Breast epithelium (tissue), 4 donors: ENCODE data around the gene STARD10. TPM values are rescaled to one million over a fixed set of nuclear protein-coding genes. Genes with fewer than 3 reads are reported as not detected.

ENCODE experiments used
- DNase-seq, 2 donors: peaks; one replicate each; pipeline ENCODE4 v3.0.0-alpha.2; 2019; ENCODE audit warnings: low spot score in 2 of 2
- H3K27ac ChIP-seq, 2 donors: fragments of 200-600 bp; sonication (generic) in 1 of 2; one replicate each; pipeline ENCODE4 v1.5.1; 2016 to 2019; ENCODE audit warnings: mild to moderate bottlenecking in 1 of 2
- H3K27me3 ChIP-seq, 2 donors: fragments of 200-600 bp; sonication (generic) in 1 of 2; one replicate each; pipeline versions ENCODE4 v1.5.1 to v1.6.0; 2017 to 2019; ENCODE audit warnings: control low read depth in 1 of 2, mild to moderate bottlenecking in 1 of 2
- H3K36me3 ChIP-seq: fragments of 200-600 bp; one replicate; pipeline ENCODE4 v1.5.1; 2019
- H3K4me1 ChIP-seq, 2 donors: fragments of 200-600 bp; sonication (generic); one replicate each; pipeline ENCODE4 v1.5.1; 2016 to 2019; ENCODE audit warnings: control low read depth in 1 of 2
- H3K4me3 ChIP-seq, 3 donors: fragments of 200-600 bp; sonication (generic); 1 replicate in 2 of 3; 2 replicates in 1 of 3; pipeline ENCODE4 v1.5.1; 2016 to 2019; ENCODE audit warnings: mild to moderate bottlenecking in 3 of 3, moderate library complexity in 2 of 3
- H3K9me3 ChIP-seq, 2 donors: fragments of 200-600 bp; sonication (generic) in 1 of 2; one replicate each; pipeline ENCODE4 v1.5.1; 2016 to 2019; ENCODE audit warnings: control low read depth in 1 of 2
- CTCF ChIP-seq, 3 donors: fragments of 450-650 bp; IDR thresholded peaks; one replicate each; pipeline ENCODE4 v1.5.1; 2016 to 2017; ENCODE audit warnings: antibody characterized with exemption in 3 of 3, mild to moderate bottlenecking in 3 of 3, moderate library complexity in 3 of 3
- POLR2A ChIP-seq: fragments of 450-650 bp; IDR thresholded peaks from one replicate; pipeline ENCODE4 v1.6.1; 2016; ENCODE audit warnings: antibody characterized with exemption, mild to moderate bottlenecking, moderate library complexity
- POLR2AphosphoS5 ChIP-seq, 3 donors: sonication (generic); formaldehyde crosslinking; IDR thresholded peaks; one replicate each; pipeline ENCODE4 v1.6.1; 2017; ENCODE audit warnings: antibody characterized with exemption in 3 of 3
- intact Hi-C: fragments of 100-400 bp; cut with DNase I; formaldehyde crosslinking; loops from one replicate; pipeline ENCODE4 v1.15.1; 2023; ENCODE audit warnings: low total_unique reads
- total RNA-seq, 3 donors: library from RNA; depleted of rRNA; stranded (reverse); fragments of >200 nt; gene quantifications; one replicate each; pipeline ENCODE4 v1.1.0, GENCODE V29; 2016

Gene STARD10
- total RNA-seq, 3 donors from 2014 or later: 20.6 to 117 (median 93.7) TPM

- Histone ChIP-seq H3K4me3 (no peak overlapping the region), H3K27ac (no peak overlapping the region), H3K4me1 (no peaks in the 10 kb centered on the region), H3K27me3 (no peaks in the 10 kb centered on the region), H3K36me3 (no peaks in the 10 kb centered on the region), H3K9me3 (no peaks in the 10 kb centered on the region)
- TF ChIP-seq POLR2A: no peak
- TF ChIP-seq CTCF (IDR thresholded peaks at IDR 0.05): no peak
- TF ChIP-seq POLR2AphosphoS5 (IDR thresholded peaks at IDR 0.05): no peak
- DNase-seq: no peak
- intact Hi-C loops: no loop called here
These were observed 38.0 kb downstream of the STARD10 start for GRCh38 chr11:72755713-72756285.

GRCh38 chr11:72754544-72755155 is 39.2 kb downstream of the STARD10 start:
- no peak overlapping the region for H3K27ac ChIP-seq
- TF ChIP-seq POLR2AphosphoS5 (IDR thresholded peaks at IDR 0.05): no peak
- no peak for TF ChIP-seq POLR2A
- no peak for TF ChIP-seq CTCF (IDR thresholded peaks at IDR 0.05)
- intact Hi-C loops: no loop called here

GRCh38 chr11:72754149-72754543 is 39.7 kb downstream of the STARD10 start:
- Histone ChIP-seq H3K9me3 (no peaks in the 10 kb centered on the region), H3K27me3 (no peaks in the 10 kb centered on the region), H3K4me1 (no peaks in the 10 kb centered on the region), H3K27ac (no peak overlapping the region), H3K4me3 (no peak overlapping the region), H3K36me3 (no peaks in the 10 kb centered on the region)
- intact Hi-C loops: no loop called here
- no peak for TF ChIP-seq CTCF (IDR thresholded peaks at IDR 0.05)
- TF ChIP-seq POLR2AphosphoS5 (IDR thresholded peaks at IDR 0.05): no peak
- no peak for DNase-seq

More at GRCh38 chr11:72754544-72755155, 39.2 kb downstream of the STARD10 start:
- no peak overlapping the region for H3K4me3 ChIP-seq
- no peaks in the 10 kb centered on the region for H3K36me3 ChIP-seq
- no peaks in the 10 kb centered on the region for H3K9me3 ChIP-seq
- no peaks in the 10 kb centered on the region for H3K4me1 ChIP-seq
- DNase-seq: no peak
- H3K27me3 ChIP-seq: no peaks in the 10 kb centered on the region

- no peaks in the 10 kb centered on the region for H3K9me3 ChIP-seq
- no peaks in the 10 kb centered on the region for H3K27me3 ChIP-seq
- TF ChIP-seq POLR2A (no peak), CTCF (IDR thresholded peaks at IDR 0.05) (no peak), POLR2AphosphoS5 (IDR thresholded peaks at IDR 0.05) (no peak)
- H3K4me3 ChIP-seq: no peak overlapping the region
- DNase-seq: no peak
- H3K27ac ChIP-seq: peak overlapping the region in 1 of 2 donors; percentile 34
- intact Hi-C loops: no loop called here
- no peaks in the 10 kb centered on the region for H3K4me1 ChIP-seq
- no peaks in the 10 kb centered on the region for H3K36me3 ChIP-seq
These were observed 40.3 kb downstream of the STARD10 start for GRCh38 chr11:72753341-72754148.
